GM19438 (cell line): ENCODE results near the gene GRIFIN.

Source experiments
- ATAC-seq: cut with Tn5 transposase; IDR thresholded peaks from one replicate; pipeline ENCODE4 v1.9.1; 2021; ENCODE audit warnings: low read depth; ENCODE audit not compliant: unreplicated experiment

GRIFIN gene

DNA sequence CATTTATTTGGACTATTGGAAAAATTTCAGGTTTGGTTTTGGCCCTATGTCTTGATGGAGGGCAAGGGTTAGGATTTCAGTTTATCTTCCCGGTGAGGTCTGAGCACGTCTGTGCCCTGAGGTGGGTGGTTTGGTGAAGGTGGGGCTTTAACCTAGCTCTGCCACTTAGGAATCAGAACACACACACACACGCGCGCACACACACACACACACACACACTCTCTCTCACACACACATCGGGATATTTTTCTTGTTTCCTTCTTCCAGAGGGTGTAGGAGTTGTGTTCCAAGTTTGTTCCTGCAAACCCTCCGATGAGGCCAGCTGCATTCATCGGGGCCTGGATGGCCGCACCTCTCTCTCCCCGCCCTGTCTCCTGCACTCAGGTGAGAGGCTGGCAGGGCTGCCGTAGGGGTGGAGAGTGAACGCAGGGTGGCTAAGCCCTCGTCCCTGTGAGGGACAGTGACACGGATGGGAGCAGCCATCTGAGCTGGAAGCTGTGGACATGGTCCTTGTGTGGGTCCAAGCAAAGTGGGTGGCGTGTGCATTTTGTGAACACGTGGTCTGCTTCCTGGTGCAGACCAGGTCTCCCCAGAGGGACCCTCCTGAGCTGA, 38.6 kb downstream of the GRIFIN start:
- ATAC-seq, result no peak

DNA sequence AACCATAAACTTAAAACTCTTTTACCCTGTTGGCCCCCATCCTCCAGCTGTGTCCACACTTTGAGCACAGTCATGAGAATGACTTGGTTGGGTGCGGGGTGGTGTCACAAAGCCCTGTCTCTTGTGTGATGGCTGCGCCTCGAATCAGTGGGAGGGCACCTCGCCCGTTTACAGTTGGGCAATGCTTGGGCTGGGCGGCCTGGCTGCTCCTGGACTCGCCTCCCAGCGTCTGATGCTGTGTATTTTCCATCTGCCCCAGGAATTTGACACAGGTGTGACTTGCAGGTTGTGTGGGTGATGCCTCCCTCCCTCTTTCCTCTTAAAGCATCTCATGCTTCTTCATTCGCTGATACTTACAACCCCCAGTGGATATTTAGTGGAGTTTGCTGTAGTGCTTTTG, 39.1 kb downstream of the GRIFIN start:
- ATAC-seq, result no peak

GRCh38 chr7:2436341-2437104, 39.7 kb downstream of the GRIFIN start:
- no peak for ATAC-seq

DNA sequence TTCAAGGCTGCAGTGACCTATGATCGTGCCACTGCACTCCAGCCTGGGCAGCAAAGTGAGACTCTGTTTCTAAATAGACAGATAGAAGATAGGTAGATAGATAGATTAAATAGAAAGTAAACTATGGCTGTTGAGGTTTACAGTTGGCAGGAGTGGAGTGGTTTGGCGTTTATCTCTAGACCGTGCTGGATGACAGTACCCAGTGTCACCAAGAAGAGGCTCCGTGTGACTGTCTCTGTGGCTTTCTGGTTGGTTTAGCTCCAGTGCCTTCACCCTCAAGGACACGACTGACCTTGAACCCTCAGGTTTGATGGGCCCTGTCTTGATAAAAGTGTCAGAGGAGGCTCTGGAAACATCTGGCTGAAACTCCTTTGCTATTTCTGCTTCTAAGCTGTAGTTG, 41.1 kb downstream of the GRIFIN start:
- no peak for ATAC-seq

GRCh38 chr7:2433713-2434550, 42.3 kb downstream of the GRIFIN start:
- no peak for ATAC-seq

DNA sequence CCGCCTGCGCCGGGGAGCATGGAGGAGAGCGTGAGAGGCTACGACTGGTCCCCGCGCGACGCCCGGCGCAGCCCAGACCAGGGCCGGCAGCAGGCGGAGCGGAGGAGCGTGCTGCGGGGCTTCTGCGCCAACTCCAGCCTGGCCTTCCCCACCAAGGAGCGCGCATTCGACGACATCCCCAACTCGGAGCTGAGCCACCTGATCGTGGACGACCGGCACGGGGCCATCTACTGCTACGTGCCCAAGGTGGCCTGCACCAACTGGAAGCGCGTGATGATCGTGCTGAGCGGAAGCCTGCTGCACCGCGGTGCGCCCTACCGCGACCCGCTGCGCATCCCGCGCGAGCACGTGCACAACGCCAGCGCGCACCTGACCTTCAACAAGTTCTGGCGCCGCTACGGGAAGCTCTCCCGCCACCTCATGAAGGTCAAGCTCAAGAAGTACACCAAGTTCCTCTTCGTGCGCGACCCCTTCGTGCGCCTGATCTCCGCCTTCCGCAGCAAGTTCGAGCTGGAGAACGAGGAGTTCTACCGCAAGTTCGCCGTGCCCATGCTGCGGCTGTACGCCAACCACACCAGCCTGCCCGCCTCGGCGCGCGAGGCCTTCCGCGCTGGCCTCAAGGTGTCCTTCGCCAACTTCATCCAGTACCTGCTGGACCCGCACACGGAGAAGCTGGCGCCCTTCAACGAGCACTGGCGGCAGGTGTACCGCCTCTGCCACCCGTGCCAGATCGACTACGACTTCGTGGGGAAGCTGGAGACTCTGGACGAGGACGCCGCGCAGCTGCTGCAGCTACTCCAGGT, 43.1 kb downstream of the GRIFIN start:
- no peak for ATAC-seq

DNA sequence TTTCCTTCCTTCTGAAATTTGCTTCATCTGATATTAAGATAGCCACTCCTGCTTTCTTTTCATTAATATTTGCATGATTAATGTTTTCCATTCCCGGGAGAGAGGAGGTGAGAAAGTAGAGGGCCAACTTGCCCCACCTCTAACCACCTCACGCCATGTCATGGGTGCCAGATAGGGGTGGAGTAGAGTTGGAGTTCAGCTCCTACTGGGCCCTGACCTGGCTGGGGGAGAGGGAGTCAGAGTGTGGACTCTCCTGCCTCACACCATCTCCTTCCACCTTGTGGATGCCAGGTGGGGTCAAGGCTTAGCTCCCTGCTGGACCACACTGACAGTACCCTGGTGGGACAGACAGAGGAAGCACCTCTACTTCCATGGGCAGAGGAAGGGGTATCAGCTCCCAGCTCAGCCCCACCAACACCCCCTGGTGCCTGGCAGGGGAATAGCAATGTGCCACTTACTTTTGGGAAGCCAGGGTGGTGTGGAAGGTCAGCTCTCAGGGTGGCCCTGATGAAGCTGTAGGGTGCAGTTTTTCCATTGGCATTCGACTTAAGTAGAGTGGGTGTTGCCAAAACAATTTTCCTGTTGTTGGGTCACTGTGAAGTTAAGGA, 44.8 kb downstream of the GRIFIN start:
- no peak for ATAC-seq

- ATAC-seq, result no peak
Observed at GRCh38 chr7:2425749-2426148, 50.4 kb downstream of the GRIFIN start.
